Measurements from ENCODE around the gene COCH. TPM values are rescaled to one million over a fixed set of nuclear protein-coding genes. Genes with fewer than 3 reads are reported as not detected.

COCH gene
- total RNA-seq, 1 experiment from 2014 or later = 6.7 TPM

GRCh38 chr14:30925254-30925653, 50.9 kb downstream of the COCH start:
- DNase-seq (ENCODE audit: low read depth, low spot score) (no peak), ATAC-seq (no peak)
- peaks cover 39% of the 10 kb centered on the region for H3K79me2 ChIP-seq (ENCODE audit: insufficient read depth, low read length)
- H3K27me3 ChIP-seq (ENCODE audit: insufficient read depth, low read length) = no peaks in the 10 kb centered on the region
- no TSS peak for BruUV-seq (replicated peaks)
- no peak overlapping the region for H3K9ac ChIP-seq (ENCODE audit: low read length)
- POLR2A ChIA-PET = no interaction called here
- H3K9me3 ChIP-seq (ENCODE audit: control insufficient read depth in 1 of 2, insufficient read depth in 1 of 2, low read depth in 1 of 2, low read length in 2 of 2) = no peaks in the 10 kb centered on the region
- H4K20me1 ChIP-seq (ENCODE audit: insufficient read depth) = peaks cover 9% of the 10 kb centered on the region
- no peaks in the 10 kb centered on the region for H3K4me1 ChIP-seq (ENCODE audit: control insufficient read depth in 1 of 2, insufficient read depth in 2 of 2, low read length in 2 of 2)
- H2AFZ ChIP-seq (ENCODE audit: low read depth, low read length, poor library complexity, severe bottlenecking) = no peak overlapping the region
- CTCF ChIA-PET = no interaction called here
- H3K9me2 ChIP-seq (ENCODE audit: insufficient read depth) = no peaks in the 10 kb centered on the region
- intact Hi-C loops (cut with micrococcal nuclease) = no loop called here
- H3K4me3 ChIP-seq (replicated peaks in 1 of 2; ENCODE audit: low read depth in 1 of 2, low read length in 2 of 2) = no peak overlapping the region
- RAD21 ChIA-PET (ENCODE audit: low non-redundant PET in 1 of 2, low total read pairs in 2 of 2, uncharacterized antibody in 2 of 2, unreplicated experiment in 2 of 2) = no interaction called here
- H3K27ac ChIP-seq (ENCODE audit: low read depth, low read length) = no peak overlapping the region
- no peak overlapping the region for H3K4me2 ChIP-seq (ENCODE audit: low read length)
- H3K36me3 ChIP-seq (ENCODE audit: control insufficient read depth in 1 of 2, insufficient read depth in 2 of 2, low read length in 2 of 2) = peaks cover 0 to 2% of the 10 kb centered on the region in 2 experiments; a peak in 1 of 4 replicates
- TF ChIP-seq JUND (IDR thresholded peaks at IDR 0.05) = no peak
- TF ChIP-seq POLR2A (IDR thresholded peaks at IDR 0.05; ENCODE audit: borderline replicate concordance, extremely low read depth, insufficient read depth, insufficient read length) = no peak
- no peak for TF ChIP-seq SRF (IDR thresholded peaks at IDR 0.05; ENCODE audit: low read depth)
- no peak for TF ChIP-seq MAX (IDR thresholded peaks at IDR 0.05)
- TF ChIP-seq FOSL1 (IDR thresholded peaks at IDR 0.05; ENCODE audit: low read depth) = no peak
- no peak for TF ChIP-seq EGR1 (IDR thresholded peaks at IDR 0.05; ENCODE audit: low read depth)
- no peak for TF ChIP-seq TCF7L2 (IDR thresholded peaks at IDR 0.05; ENCODE audit: borderline replicate concordance, extremely low read depth, insufficient read depth, insufficient read length)
- TF ChIP-seq EZH2 (IDR thresholded peaks at IDR 0.05) = no peak
- TF ChIP-seq EZH2phosphoT487 (IDR thresholded peaks at IDR 0.05; ENCODE audit: borderline replicate concordance) = no peak
- no peak for TF ChIP-seq YY1 (IDR thresholded peaks at IDR 0.05; ENCODE audit: extremely low read depth, insufficient replicate concordance, low read depth, low read length)
- TF ChIP-seq, protein P1, sequence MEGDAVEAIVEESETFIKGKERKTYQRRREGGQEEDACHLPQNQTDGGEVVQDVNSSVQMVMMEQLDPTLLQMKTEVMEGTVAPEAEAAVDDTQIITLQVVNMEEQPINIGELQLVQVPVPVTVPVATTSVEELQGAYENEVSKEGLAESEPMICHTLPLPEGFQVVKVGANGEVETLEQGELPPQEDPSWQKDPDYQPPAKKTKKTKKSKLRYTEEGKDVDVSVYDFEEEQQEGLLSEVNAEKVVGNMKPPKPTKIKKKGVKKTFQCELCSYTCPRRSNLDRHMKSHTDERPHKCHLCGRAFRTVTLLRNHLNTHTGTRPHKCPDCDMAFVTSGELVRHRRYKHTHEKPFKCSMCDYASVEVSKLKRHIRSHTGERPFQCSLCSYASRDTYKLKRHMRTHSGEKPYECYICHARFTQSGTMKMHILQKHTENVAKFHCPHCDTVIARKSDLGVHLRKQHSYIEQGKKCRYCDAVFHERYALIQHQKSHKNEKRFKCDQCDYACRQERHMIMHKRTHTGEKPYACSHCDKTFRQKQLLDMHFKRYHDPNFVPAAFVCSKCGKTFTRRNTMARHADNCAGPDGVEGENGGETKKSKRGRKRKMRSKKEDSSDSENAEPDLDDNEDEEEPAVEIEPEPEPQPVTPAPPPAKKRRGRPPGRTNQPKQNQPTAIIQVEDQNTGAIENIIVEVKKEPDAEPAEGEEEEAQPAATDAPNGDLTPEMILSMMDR (IDR thresholded peaks at IDR 0.05 in 2 of 3, conservative IDR thresholded peaks at IDR 0.05 in 1 of 3; ENCODE audit: borderline replicate concordance in 1 of 3, insufficient read depth in 1 of 3, low read depth in 2 of 3, low read length in 2 of 3) = no peak
- TF ChIP-seq ELF1 (IDR thresholded peaks at IDR 0.05; ENCODE audit: borderline replicate concordance, low read depth) = no peak
- TF ChIP-seq SP1 (IDR thresholded peaks at IDR 0.05; ENCODE audit: low read depth) = no peak
- TF ChIP-seq, protein P2, sequence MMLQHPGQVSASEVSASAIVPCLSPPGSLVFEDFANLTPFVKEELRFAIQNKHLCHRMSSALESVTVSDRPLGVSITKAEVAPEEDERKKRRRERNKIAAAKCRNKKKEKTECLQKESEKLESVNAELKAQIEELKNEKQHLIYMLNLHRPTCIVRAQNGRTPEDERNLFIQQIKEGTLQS (IDR thresholded peaks at IDR 0.05) = no peak

Measured in HCT116 (cell line).